ENCODE measurements around the gene PSMG4.

Gene PSMG4

DNA sequence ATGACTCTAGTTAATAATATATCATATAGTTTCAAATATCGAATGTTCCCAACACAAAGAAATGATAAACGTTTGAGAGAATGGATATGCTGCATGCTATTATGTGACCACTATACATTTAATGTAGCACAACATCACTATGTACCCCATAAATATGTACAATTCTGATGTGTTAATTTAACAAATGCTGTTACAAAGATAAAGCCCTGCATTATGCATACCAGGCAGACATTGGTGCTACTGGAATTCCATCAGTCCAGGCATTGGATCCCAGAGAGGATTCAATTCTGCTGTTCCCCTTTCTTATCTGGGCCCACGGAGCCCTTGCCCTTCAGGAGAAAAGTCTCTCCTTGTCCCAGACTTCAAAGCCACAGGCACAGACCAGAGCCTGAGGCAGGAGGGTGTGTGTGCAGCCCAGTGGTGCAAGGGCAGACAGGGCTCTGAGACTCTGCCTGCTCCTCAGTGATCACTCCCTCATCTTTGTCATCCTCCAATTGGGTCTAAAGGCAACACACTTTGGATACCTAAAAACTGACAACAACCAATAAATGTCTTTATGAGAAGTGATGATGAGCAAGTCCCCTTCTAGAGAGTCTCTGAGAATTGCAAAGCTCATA, 45.2 kb downstream of the PSMG4 start:
- Histone ChIP-seq H3K36me3 (ENCODE audit: low read depth) (no peaks in the 10 kb centered on the region), H3K4me1 (ENCODE audit: insufficient read depth, poor library complexity, severe bottlenecking) (no peaks in the 10 kb centered on the region), H3K27ac (ENCODE audit: poor library complexity, severe bottlenecking) (no peak overlapping the region), H3K27me3 (ENCODE audit: insufficient read depth, poor library complexity, severe bottlenecking) (no peaks in the 10 kb centered on the region), H3K9me3 (ENCODE audit: severe bottlenecking) (no peaks in the 10 kb centered on the region), H3K4me3 (ENCODE audit: severe bottlenecking) (no peak overlapping the region)
- no peak for DNase-seq (ENCODE audit: low spot score)
- TF ChIP-seq, protein P1, sequence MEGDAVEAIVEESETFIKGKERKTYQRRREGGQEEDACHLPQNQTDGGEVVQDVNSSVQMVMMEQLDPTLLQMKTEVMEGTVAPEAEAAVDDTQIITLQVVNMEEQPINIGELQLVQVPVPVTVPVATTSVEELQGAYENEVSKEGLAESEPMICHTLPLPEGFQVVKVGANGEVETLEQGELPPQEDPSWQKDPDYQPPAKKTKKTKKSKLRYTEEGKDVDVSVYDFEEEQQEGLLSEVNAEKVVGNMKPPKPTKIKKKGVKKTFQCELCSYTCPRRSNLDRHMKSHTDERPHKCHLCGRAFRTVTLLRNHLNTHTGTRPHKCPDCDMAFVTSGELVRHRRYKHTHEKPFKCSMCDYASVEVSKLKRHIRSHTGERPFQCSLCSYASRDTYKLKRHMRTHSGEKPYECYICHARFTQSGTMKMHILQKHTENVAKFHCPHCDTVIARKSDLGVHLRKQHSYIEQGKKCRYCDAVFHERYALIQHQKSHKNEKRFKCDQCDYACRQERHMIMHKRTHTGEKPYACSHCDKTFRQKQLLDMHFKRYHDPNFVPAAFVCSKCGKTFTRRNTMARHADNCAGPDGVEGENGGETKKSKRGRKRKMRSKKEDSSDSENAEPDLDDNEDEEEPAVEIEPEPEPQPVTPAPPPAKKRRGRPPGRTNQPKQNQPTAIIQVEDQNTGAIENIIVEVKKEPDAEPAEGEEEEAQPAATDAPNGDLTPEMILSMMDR (IDR thresholded peaks at IDR 0.05; ENCODE audit: poor library complexity, severe bottlenecking): no peak
- ATAC-seq (ENCODE audit: low read depth): no peak

DNA sequence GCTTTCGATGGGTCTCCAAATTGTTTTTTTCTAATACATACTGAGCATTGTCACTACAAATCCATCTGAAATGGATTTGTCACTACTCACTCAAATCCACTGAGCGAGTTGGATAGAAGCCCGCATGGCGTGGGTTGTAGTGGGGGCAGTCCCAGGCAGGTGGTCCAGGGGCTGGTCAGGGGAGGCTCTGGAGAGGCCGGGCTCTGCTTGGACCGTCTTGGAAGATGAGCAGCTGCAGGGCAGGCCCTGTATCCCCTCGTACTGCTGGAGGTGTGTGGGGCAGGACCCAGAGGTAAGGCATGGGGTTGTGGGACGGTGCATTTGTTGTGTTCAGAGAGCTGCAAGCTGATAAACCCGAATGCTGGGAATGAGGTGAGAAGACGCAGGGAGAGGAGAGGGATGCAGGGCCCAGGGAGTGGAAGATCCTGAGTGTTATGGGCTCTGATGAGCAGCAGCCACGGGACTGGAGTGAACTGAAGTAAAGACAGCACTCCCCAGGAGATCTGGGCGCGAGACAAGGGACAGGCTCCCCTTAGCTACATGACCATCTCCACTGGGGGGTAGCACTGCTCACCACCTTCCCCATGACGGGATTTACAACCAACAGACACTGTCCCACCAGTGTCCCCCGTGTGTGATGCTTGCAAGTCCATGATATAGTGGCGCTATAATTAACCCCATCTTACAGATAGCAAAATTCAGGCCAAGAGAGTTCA, 45.9 kb downstream of the PSMG4 start:
- DNase-seq (ENCODE audit: low spot score) (no peak), ATAC-seq (ENCODE audit: low read depth) (no peak)
- TF ChIP-seq, protein P1 (IDR thresholded peaks at IDR 0.05; ENCODE audit: poor library complexity, severe bottlenecking): no peak
- Histone ChIP-seq H3K36me3 (ENCODE audit: low read depth) (no peaks in the 10 kb centered on the region), H3K9me3 (ENCODE audit: severe bottlenecking) (no peaks in the 10 kb centered on the region), H3K27me3 (ENCODE audit: insufficient read depth, poor library complexity, severe bottlenecking) (no peaks in the 10 kb centered on the region), H3K4me3 (ENCODE audit: severe bottlenecking) (no peak overlapping the region), H3K4me1 (ENCODE audit: insufficient read depth, poor library complexity, severe bottlenecking) (no peaks in the 10 kb centered on the region), H3K27ac (ENCODE audit: poor library complexity, severe bottlenecking) (no peak overlapping the region)

DNA sequence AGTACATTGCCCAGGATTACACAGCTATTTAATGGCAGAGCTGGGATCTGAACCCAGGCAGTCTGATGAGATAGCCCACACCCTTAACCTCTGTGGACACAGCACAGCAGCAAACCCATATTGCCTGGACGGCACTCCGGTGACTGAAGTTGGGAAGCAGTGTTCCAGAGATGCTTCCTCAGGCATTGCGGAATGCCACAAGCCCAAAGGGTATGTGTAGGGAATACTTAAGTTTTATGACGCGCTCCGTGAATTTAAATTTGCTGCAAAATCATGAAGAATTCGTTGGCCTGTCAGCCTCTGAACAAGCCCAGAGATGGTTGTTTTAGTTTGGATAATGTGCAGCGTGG, 46.4 kb downstream of the PSMG4 start:
- Histone ChIP-seq H3K4me1 (ENCODE audit: insufficient read depth, poor library complexity, severe bottlenecking) (no peaks in the 10 kb centered on the region), H3K27me3 (ENCODE audit: insufficient read depth, poor library complexity, severe bottlenecking) (no peaks in the 10 kb centered on the region), H3K9me3 (ENCODE audit: severe bottlenecking) (no peaks in the 10 kb centered on the region), H3K4me3 (ENCODE audit: severe bottlenecking) (no peak overlapping the region), H3K27ac (ENCODE audit: poor library complexity, severe bottlenecking) (no peak overlapping the region), H3K36me3 (ENCODE audit: low read depth) (no peaks in the 10 kb centered on the region)
- DNase-seq (ENCODE audit: low spot score) (no peak), ATAC-seq (ENCODE audit: low read depth) (no peak)
- TF ChIP-seq, protein P1 (IDR thresholded peaks at IDR 0.05; ENCODE audit: poor library complexity, severe bottlenecking): no peak

DNA sequence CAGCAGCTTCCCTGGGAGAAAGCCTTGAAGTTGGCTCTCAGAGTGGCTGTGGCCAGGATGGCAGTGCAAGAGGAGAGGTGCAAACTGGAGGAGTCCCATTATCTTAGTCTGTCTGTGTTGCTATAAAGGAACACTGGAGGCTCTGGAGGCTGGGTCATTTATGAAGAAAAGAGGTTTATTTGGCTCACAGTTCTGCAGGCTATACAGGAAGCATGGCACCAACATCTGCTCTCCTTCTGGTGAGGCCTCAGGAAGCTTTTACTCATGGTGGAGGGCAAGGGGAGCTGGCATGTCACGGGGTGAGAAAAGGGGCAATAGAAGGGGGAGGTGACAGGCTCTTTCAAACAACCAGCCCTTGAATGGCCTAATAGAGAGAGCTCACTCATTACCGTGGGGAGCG, 47.1 kb downstream of the PSMG4 start:
- Histone ChIP-seq H3K27ac (ENCODE audit: poor library complexity, severe bottlenecking) (no peak overlapping the region), H3K4me1 (ENCODE audit: insufficient read depth, poor library complexity, severe bottlenecking) (peaks cover 5% of the 10 kb centered on the region), H3K27me3 (ENCODE audit: insufficient read depth, poor library complexity, severe bottlenecking) (no peaks in the 10 kb centered on the region), H3K4me3 (ENCODE audit: severe bottlenecking) (no peak overlapping the region), H3K9me3 (ENCODE audit: severe bottlenecking) (no peaks in the 10 kb centered on the region), H3K36me3 (ENCODE audit: low read depth) (no peaks in the 10 kb centered on the region)
- ATAC-seq (ENCODE audit: low read depth) (no peak), DNase-seq (ENCODE audit: low spot score) (no peak)
- TF ChIP-seq, protein P1 (IDR thresholded peaks at IDR 0.05; ENCODE audit: poor library complexity, severe bottlenecking): no peak

DNA sequence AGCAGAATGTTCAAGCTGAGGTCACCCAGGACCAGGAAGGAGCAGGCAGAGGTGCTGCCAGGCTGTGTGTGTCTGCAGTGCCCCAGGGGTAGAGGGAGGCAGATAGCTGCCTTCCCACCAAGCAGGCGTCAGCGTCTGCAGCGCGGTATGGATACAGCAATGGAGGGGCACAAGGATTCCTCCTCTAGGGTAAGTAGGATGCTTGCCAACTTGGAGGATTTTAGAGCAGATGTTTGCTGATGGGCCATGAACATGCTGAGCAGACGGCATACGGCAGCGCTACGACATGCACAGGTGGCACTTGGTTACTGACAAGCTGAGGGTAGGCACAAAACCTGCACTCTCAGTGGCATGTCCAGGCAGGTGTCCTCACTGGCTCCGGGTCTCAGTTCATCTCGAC, 48.1 kb downstream of the PSMG4 start:
- Histone ChIP-seq H3K27ac (ENCODE audit: poor library complexity, severe bottlenecking) (no peak overlapping the region), H3K9me3 (ENCODE audit: severe bottlenecking) (no peaks in the 10 kb centered on the region), H3K4me1 (ENCODE audit: insufficient read depth, poor library complexity, severe bottlenecking) (peaks cover 11% of the 10 kb centered on the region), H3K4me3 (ENCODE audit: severe bottlenecking) (no peak overlapping the region), H3K27me3 (ENCODE audit: insufficient read depth, poor library complexity, severe bottlenecking) (no peaks in the 10 kb centered on the region), H3K36me3 (ENCODE audit: low read depth) (no peaks in the 10 kb centered on the region)
- DNase-seq (ENCODE audit: low spot score) (no peak), ATAC-seq (ENCODE audit: low read depth) (no peak)
- TF ChIP-seq, protein P1 (IDR thresholded peaks at IDR 0.05; ENCODE audit: poor library complexity, severe bottlenecking): no peak

Data from RWPE2 (cell line).